Trophoblast cell (in vitro differentiated cells and primary cell): Measurements from ENCODE around the gene AGBL4.

ENCODE experiments used
- DNase-seq, 2 donors: peaks; one replicate each; pipeline ENCODE4 v3.0.0-alpha.2; 2016
- H2AFZ ChIP-seq: 2 replicates; pipeline ENCODE4 v1.6.1; 2013; ENCODE audit warnings: low read length, moderate library complexity, mild to moderate bottlenecking; ENCODE audit not compliant: insufficient read depth, poor library complexity
- H2AK5ac ChIP-seq: 2 replicates; pipeline ENCODE4 v1.6.1; 2013; ENCODE audit warnings: mild to moderate bottlenecking, low read length
- H2BK120ac ChIP-seq: 2 replicates; pipeline ENCODE4 v1.6.1; 2013; ENCODE audit warnings: low read length, mild to moderate bottlenecking, moderate library complexity; ENCODE audit not compliant: insufficient read depth, poor library complexity
- H2BK12ac ChIP-seq: 2 replicates; pipeline ENCODE4 v1.6.1; 2013; ENCODE audit warnings: mild to moderate bottlenecking, low read length, moderate library complexity
- H2BK5ac ChIP-seq: 2 replicates; pipeline ENCODE4 v1.6.1; 2013; ENCODE audit warnings: low read length, low read depth, moderate library complexity, mild to moderate bottlenecking; ENCODE audit not compliant: poor library complexity
- H3K14ac ChIP-seq: 2 replicates; pipeline ENCODE4 v1.6.1; 2013; ENCODE audit warnings: mild to moderate bottlenecking, low read length
- H3K18ac ChIP-seq: 2 replicates; pipeline ENCODE4 v1.6.1; 2013; ENCODE audit warnings: mild to moderate bottlenecking, low read length
- H3K23ac ChIP-seq: 2 replicates; pipeline ENCODE4 v1.6.1; 2013; ENCODE audit warnings: low read length
- H3K27ac ChIP-seq: 2 replicates; pipeline ENCODE4 v1.5.1; 2013; ENCODE audit warnings: low read depth, mild to moderate bottlenecking, inconsistent platforms, low read length, moderate library complexity
- H3K27me3 ChIP-seq: 2 replicates; pipeline ENCODE4 v1.6.1; 2013; ENCODE audit warnings: inconsistent platforms, mild to moderate bottlenecking, low read length, moderate library complexity; ENCODE audit not compliant: insufficient read depth
- H3K36me3 ChIP-seq, 2 experiments: 1 replicate in 1 of 2; 2 replicates in 1 of 2; pipeline ENCODE4 v1.6.1; 2013; ENCODE audit warnings: low read length in 2 of 2, mild to moderate bottlenecking in 2 of 2, moderate library complexity in 1 of 2; ENCODE audit not compliant: insufficient read depth in 2 of 2, control insufficient read depth in 1 of 2
- H3K4ac ChIP-seq: 2 replicates; pipeline ENCODE4 v1.6.1; 2013; ENCODE audit warnings: low read depth, mild to moderate bottlenecking, low read length, moderate library complexity
- H3K4me1 ChIP-seq, 2 experiments: 1 replicate in 1 of 2; 2 replicates in 1 of 2; pipeline ENCODE4 v1.6.1; 2013; ENCODE audit warnings: low read length in 2 of 2, mild to moderate bottlenecking in 2 of 2, moderate library complexity in 1 of 2; ENCODE audit not compliant: insufficient read depth in 2 of 2, control insufficient read depth in 1 of 2
- H3K4me2 ChIP-seq: 2 replicates; pipeline ENCODE4 v1.6.1; 2013; ENCODE audit warnings: inconsistent platforms, mild to moderate bottlenecking, low read length, moderate library complexity
- H3K4me3 ChIP-seq: 2 replicates; pipeline ENCODE4 v1.5.1; 2013; ENCODE audit warnings: mild to moderate bottlenecking, low read depth, low read length, inconsistent platforms
- H3K79me1 ChIP-seq: one replicate; pipeline ENCODE4 v1.6.1; 2013; ENCODE audit warnings: low read length
- H3K79me2 ChIP-seq: 2 replicates; pipeline ENCODE4 v1.6.1; 2013; ENCODE audit warnings: low read length, mild to moderate bottlenecking; ENCODE audit not compliant: control insufficient read depth, insufficient read depth, poor library complexity
- H3K9ac ChIP-seq: 2 replicates; pipeline ENCODE4 v1.6.1; 2013; ENCODE audit warnings: mild to moderate bottlenecking, low read length
- H3K9me3 ChIP-seq: 2 replicates; pipeline ENCODE4 v1.6.1; 2013; ENCODE audit warnings: low read depth, mild to moderate bottlenecking, control low read depth, inconsistent platforms, low read length; ENCODE audit not compliant: insufficient read depth
- H4K12ac ChIP-seq: 2 replicates; pipeline ENCODE4 v1.6.1; 2013; ENCODE audit warnings: low read depth, mild to moderate bottlenecking, low read length, moderate library complexity
- H4K8ac ChIP-seq: 2 replicates; pipeline ENCODE4 v1.6.1; 2013; ENCODE audit warnings: low read depth, mild to moderate bottlenecking, low read length, moderate library complexity
- H4K91ac ChIP-seq: one replicate; pipeline ENCODE4 v1.6.1; 2013; ENCODE audit warnings: low read depth, mild to moderate bottlenecking, low read length, moderate library complexity
- WGBS: extraction: QIAGEN DNeasy Blood & Tissue Kit; methylation state at CpG from one replicate; pipeline ENCODE4 v1.1.7; 2013; ENCODE audit warnings: missing lambda C conversion rate; ENCODE audit not compliant: insufficient read length, insufficient coverage; ENCODE audit errors: extremely low coverage; 5-methylcytosine and 5-hydroxymethylcytosine counted together

AGBL4 gene

GRCh38 chr1:48527051-48527450 lies 1496.7 kb downstream of the AGBL4 start:
- no peak overlapping the region for H4K12ac ChIP-seq
- H3K4me1 ChIP-seq, result no peaks in the 10 kb centered on the region
- WGBS, result no CpG with 5 or more reads among the region's 5 CpGs
- H3K14ac ChIP-seq, result no peak overlapping the region
- no peaks in the 10 kb centered on the region for H3K79me1 ChIP-seq
- no peak for DNase-seq
- H3K23ac ChIP-seq, result no peak overlapping the region
- H2BK5ac ChIP-seq, result no peak overlapping the region
- H3K27me3 ChIP-seq, result no peaks in the 10 kb centered on the region
- no peak overlapping the region for H3K4me3 ChIP-seq
- H2AK5ac ChIP-seq, result no peak overlapping the region
- no peak overlapping the region for H2BK12ac ChIP-seq
- H3K9ac ChIP-seq, result no peak overlapping the region
- no peak overlapping the region for H2BK120ac ChIP-seq
- H3K79me2 ChIP-seq, result no peaks in the 10 kb centered on the region
- H3K4me2 ChIP-seq, result no peak overlapping the region
- H3K9me3 ChIP-seq, result no peaks in the 10 kb centered on the region
- H3K36me3 ChIP-seq, result no peaks in the 10 kb centered on the region
- H4K8ac ChIP-seq, result no peak overlapping the region
- no peak overlapping the region for H3K18ac ChIP-seq
- H3K4ac ChIP-seq, result no peak overlapping the region
- no peak overlapping the region for H4K91ac ChIP-seq
- no peak overlapping the region for H3K27ac ChIP-seq
- H2AFZ ChIP-seq, result no peak overlapping the region

- Histone ChIP-seq H3K18ac (no peak overlapping the region), H3K9me3 (peaks cover 2% of the 10 kb centered on the region)
Measured at GRCh38 chr1:48526008-48526710, 1497.6 kb downstream of the AGBL4 start.

GRCh38 chr1:48524892-48525467 lies 1498.8 kb downstream of the AGBL4 start:
- Histone ChIP-seq H3K4me1 (no peaks in the 10 kb centered on the region), H3K79me1 (no peaks in the 10 kb centered on the region), H3K14ac (no peak overlapping the region), H3K9ac (no peak overlapping the region), H4K91ac (no peak overlapping the region), H2AFZ (no peak overlapping the region), H2BK5ac (no peak overlapping the region), H3K9me3 (peaks cover 2% of the 10 kb centered on the region), H2BK12ac (no peak overlapping the region), H3K79me2 (no peaks in the 10 kb centered on the region), H4K8ac (no peak overlapping the region), H2AK5ac (no peak overlapping the region), H3K4ac (no peak overlapping the region), H3K36me3 (no peaks in the 10 kb centered on the region), H3K4me3 (no peak overlapping the region), H3K27me3 (no peaks in the 10 kb centered on the region), H3K23ac (no peak overlapping the region), H2BK120ac (no peak overlapping the region), H3K27ac (no peak overlapping the region), H3K4me2 (no peak overlapping the region), H3K18ac (no peak overlapping the region), H4K12ac (no peak overlapping the region)
- no peak for DNase-seq
- no CpG with 5 or more reads among the region's 1 CpG for WGBS

More at GRCh38 chr1:48526008-48526710, 1497.6 kb downstream of the AGBL4 start:
- Histone ChIP-seq H3K4me3 (no peak overlapping the region), H4K91ac (no peak overlapping the region), H2AFZ (no peak overlapping the region), H3K36me3 (no peaks in the 10 kb centered on the region), H3K4me2 (no peak overlapping the region), H2BK5ac (no peak overlapping the region), H2BK12ac (no peak overlapping the region), H3K27me3 (no peaks in the 10 kb centered on the region), H3K4me1 (no peaks in the 10 kb centered on the region), H4K8ac (no peak overlapping the region), H3K4ac (no peak overlapping the region), H3K14ac (no peak overlapping the region), H4K12ac (no peak overlapping the region), H2BK120ac (no peak overlapping the region), H3K27ac (no peak overlapping the region), H2AK5ac (no peak overlapping the region), H3K79me1 (no peaks in the 10 kb centered on the region), H3K79me2 (no peaks in the 10 kb centered on the region), H3K9ac (no peak overlapping the region), H3K23ac (no peak overlapping the region)
- no CpG with 5 or more reads among the region's 4 CpGs for WGBS
- no peak for DNase-seq

- no CpG with 5 or more reads among the region's 3 CpGs for WGBS
- Histone ChIP-seq H3K27me3 (no peaks in the 10 kb centered on the region), H3K18ac (no peak overlapping the region), H3K27ac (no peak overlapping the region), H3K4me1 (no peaks in the 10 kb centered on the region), H3K9me3 (peaks cover 2% of the 10 kb centered on the region), H4K12ac (no peak overlapping the region), H3K79me1 (no peaks in the 10 kb centered on the region), H4K91ac (no peak overlapping the region), H3K36me3 (no peaks in the 10 kb centered on the region), H2BK120ac (no peak overlapping the region), H3K9ac (no peak overlapping the region), H4K8ac (no peak overlapping the region), H2BK5ac (no peak overlapping the region), H3K14ac (no peak overlapping the region), H2AFZ (no peak overlapping the region), H3K4me2 (no peak overlapping the region), H3K4ac (no peak overlapping the region), H2BK12ac (no peak overlapping the region), H3K23ac (no peak overlapping the region), H3K79me2 (no peaks in the 10 kb centered on the region), H2AK5ac (no peak overlapping the region), H3K4me3 (no peak overlapping the region)
- no peak for DNase-seq
Measured at GRCh38 chr1:48523558-48523957, 1500.2 kb downstream of the AGBL4 start.
